Lower lobe of right lung (tissue), 2 donors: ENCODE measurements around the gene DUSP14. TPM values are rescaled to one million over a fixed set of nuclear protein-coding genes. Genes with fewer than 3 reads are reported as not detected.

Experiments
- ATAC-seq, 2 donors: fragments of 200-7000 bp; cut with Tn5 transposase; one replicate each; pipeline ENCODE4 v1.9.1; 2020 to 2022; ENCODE audit warnings: mild to moderate bottlenecking in 2 of 2, moderate library complexity in 2 of 2
- DNase-seq: peaks from one replicate; pipeline ENCODE4 v3.0.0-alpha.2; 2020
- H3K27ac ChIP-seq: fragments of 200-600 bp; one replicate; pipeline ENCODE4 v1.8.0; 2022
- H3K27me3 ChIP-seq: fragments of 200-600 bp; one replicate; pipeline ENCODE4 v1.8.0; 2022; ENCODE audit warnings: low read depth
- H3K36me3 ChIP-seq: fragments of 200-600 bp; one replicate; pipeline ENCODE4 v1.8.0; 2022; ENCODE audit warnings: mild to moderate bottlenecking
- H3K4me1 ChIP-seq: fragments of 200-600 bp; one replicate; pipeline ENCODE4 v1.8.0; 2022
- H3K4me3 ChIP-seq: fragments of 200-600 bp; one replicate; pipeline ENCODE4 v1.8.0; 2022; ENCODE audit warnings: mild to moderate bottlenecking
- H3K9me3 ChIP-seq: fragments of 200-600 bp; one replicate; pipeline ENCODE4 v1.8.0; 2022
- intact Hi-C: fragments of 100-400 bp; cut with DNase I; formaldehyde crosslinking; loops from one replicate; pipeline ENCODE4 v1.11.0; 2022
- total RNA-seq: library from RNA; stranded (reverse); fragmentation: NEBNext Ultra II Directional; extraction: Animal tissue kit (Norgen Biotek cat#: 25700); gene quantifications from one replicate; pipeline ENCODE4 v1.2.1, GENCODE V29; 2021
- TF ChIP-seq, protein P1 (sequence below): fragments of 200-600 bp; IDR thresholded peaks from one replicate; pipeline ENCODE4 v1.8.0; 2022; ENCODE audit warnings: antibody characterized with exemption, mild to moderate bottlenecking
- donor health status: DM: no; HTN: yes; CAD: no; lungs with severe emphysema.

The DUSP14 gene
- total RNA-seq, 1 donor from 2014 or later, result 7.7 TPM

DNA sequence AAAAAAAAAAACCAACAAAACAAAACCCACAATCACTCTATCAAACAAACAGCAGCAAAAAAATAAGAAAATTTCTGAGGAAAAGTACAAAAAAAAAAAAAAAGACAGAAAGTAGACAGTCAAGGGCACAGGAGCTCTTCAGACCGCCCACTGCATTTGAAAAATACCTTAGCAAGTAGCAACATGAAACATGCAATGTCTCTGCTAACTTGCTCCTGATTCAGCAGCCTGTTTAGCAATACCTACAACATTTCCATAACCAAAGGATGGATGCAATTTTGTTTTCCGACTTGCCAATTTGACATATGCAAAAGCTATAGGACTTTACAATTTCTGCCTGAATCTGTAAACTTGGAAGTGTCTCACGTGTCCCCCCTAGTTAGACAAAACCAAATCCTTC, 62.1 kb downstream of the DUSP14 start:
- H3K4me1 ChIP-seq, result no peaks in the 10 kb centered on the region
- H3K27me3 ChIP-seq, result no peaks in the 10 kb centered on the region
- no peak for DNase-seq
- H3K4me3 ChIP-seq, result no peak overlapping the region
- ATAC-seq, result no peak
- intact Hi-C loops, result no loop called here
- TF ChIP-seq, protein P1, sequence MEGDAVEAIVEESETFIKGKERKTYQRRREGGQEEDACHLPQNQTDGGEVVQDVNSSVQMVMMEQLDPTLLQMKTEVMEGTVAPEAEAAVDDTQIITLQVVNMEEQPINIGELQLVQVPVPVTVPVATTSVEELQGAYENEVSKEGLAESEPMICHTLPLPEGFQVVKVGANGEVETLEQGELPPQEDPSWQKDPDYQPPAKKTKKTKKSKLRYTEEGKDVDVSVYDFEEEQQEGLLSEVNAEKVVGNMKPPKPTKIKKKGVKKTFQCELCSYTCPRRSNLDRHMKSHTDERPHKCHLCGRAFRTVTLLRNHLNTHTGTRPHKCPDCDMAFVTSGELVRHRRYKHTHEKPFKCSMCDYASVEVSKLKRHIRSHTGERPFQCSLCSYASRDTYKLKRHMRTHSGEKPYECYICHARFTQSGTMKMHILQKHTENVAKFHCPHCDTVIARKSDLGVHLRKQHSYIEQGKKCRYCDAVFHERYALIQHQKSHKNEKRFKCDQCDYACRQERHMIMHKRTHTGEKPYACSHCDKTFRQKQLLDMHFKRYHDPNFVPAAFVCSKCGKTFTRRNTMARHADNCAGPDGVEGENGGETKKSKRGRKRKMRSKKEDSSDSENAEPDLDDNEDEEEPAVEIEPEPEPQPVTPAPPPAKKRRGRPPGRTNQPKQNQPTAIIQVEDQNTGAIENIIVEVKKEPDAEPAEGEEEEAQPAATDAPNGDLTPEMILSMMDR, result no peak
- peaks cover 42% of the 10 kb centered on the region for H3K36me3 ChIP-seq
- H3K9me3 ChIP-seq, result no peaks in the 10 kb centered on the region
- H3K27ac ChIP-seq, result no peak overlapping the region

- Histone ChIP-seq H3K27ac (no peak overlapping the region), H3K4me1 (no peaks in the 10 kb centered on the region), H3K36me3 (peaks cover 59% of the 10 kb centered on the region), H3K27me3 (no peaks in the 10 kb centered on the region), H3K9me3 (no peaks in the 10 kb centered on the region), H3K4me3 (no peak overlapping the region)
- DNase-seq (no peak), ATAC-seq (no peak)
- TF ChIP-seq, protein P1, result no peak
- intact Hi-C loops, result no loop called here
Observed at GRCh38 chr17:37553401-37553966, 63.8 kb downstream of the DUSP14 start.

DNA sequence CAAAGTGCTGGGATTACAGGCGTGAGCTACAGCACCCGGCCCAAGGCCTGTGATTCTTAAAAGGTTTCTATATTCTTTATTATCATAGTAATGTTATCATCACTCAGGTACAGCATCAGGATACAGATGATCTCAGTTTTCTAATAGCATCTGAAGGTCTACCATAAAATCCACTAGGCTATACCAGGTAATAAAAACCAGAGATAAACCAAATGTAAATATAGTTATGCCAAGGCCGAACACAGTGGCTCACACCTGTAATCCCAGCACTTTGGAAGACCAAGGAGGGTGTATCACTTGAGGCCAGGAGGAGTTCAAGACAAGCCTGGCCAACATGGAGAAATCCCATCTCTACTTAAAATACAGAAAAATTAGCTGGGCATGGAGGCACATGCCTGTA, 65.7 kb downstream of the DUSP14 start:
- TF ChIP-seq, protein P1, result no peak
- no peak for DNase-seq
- intact Hi-C loops, result no loop called here
- no peak for ATAC-seq
- Histone ChIP-seq H3K36me3 (peaks cover 78% of the 10 kb centered on the region), H3K4me1 (no peaks in the 10 kb centered on the region), H3K9me3 (no peaks in the 10 kb centered on the region), H3K27me3 (no peaks in the 10 kb centered on the region), H3K4me3 (no peak overlapping the region), H3K27ac (no peak overlapping the region)

- no peak overlapping the region for H3K27ac ChIP-seq
- ATAC-seq (no peak), DNase-seq (no peak)
- no peak overlapping the region for H3K4me3 ChIP-seq
- TF ChIP-seq, protein P1, result no peak
- intact Hi-C loops, result no loop called here
- no peaks in the 10 kb centered on the region for H3K9me3 ChIP-seq
- no peaks in the 10 kb centered on the region for H3K4me1 ChIP-seq
- H3K27me3 ChIP-seq, result no peaks in the 10 kb centered on the region
- peaks cover 97% of the 10 kb centered on the region for H3K36me3 ChIP-seq
Observed at GRCh38 chr17:37557482-37557881, 67.8 kb downstream of the DUSP14 start.

DNA sequence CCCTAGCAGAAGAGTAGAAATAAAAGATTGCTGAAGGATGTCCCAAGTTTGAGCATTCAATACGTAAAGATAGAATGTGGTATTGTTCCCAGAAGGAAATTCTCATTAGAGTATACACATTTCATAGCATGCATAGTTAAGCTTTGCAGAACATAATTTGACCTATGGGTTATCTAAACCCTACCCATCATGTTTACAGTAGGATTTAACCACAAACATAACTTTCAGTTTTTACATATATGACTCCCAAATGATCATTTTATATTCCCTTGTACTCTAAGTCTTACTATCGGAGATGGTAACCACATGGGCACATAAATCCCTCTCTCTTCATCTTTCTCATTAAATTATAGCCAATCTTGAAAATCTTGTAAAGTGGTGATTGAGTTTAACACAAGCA, 68.6 kb downstream of the DUSP14 start:
- ATAC-seq (no peak), DNase-seq (no peak)
- H3K27ac ChIP-seq, result no peak overlapping the region
- H3K27me3 ChIP-seq, result no peaks in the 10 kb centered on the region
- TF ChIP-seq, protein P1, result no peak
- peaks cover 94% of the 10 kb centered on the region for H3K36me3 ChIP-seq
- intact Hi-C loops, result no loop called here
- H3K4me1 ChIP-seq, result no peaks in the 10 kb centered on the region
- no peaks in the 10 kb centered on the region for H3K9me3 ChIP-seq
- H3K4me3 ChIP-seq, result no peak overlapping the region
